Activated CD8-positive, alpha-beta memory T cell treated with anti-CD3 and anti-CD28 coated beads for 1 hour (primary cell): ENCODE data around the gene GP1BB.
A peak's percentile ranks its signal among the peaks of the same experiment; 100 is the strongest.

ENCODE experiments used
- DNase-seq, 2 donors: peaks; one replicate each; pipeline ENCODE4 v3.0.0-alpha.2; 2020; ENCODE audit warnings: low read depth in 1 of 2; ENCODE audit errors: extremely low read depth in 1 of 2

The GP1BB gene

DNA sequence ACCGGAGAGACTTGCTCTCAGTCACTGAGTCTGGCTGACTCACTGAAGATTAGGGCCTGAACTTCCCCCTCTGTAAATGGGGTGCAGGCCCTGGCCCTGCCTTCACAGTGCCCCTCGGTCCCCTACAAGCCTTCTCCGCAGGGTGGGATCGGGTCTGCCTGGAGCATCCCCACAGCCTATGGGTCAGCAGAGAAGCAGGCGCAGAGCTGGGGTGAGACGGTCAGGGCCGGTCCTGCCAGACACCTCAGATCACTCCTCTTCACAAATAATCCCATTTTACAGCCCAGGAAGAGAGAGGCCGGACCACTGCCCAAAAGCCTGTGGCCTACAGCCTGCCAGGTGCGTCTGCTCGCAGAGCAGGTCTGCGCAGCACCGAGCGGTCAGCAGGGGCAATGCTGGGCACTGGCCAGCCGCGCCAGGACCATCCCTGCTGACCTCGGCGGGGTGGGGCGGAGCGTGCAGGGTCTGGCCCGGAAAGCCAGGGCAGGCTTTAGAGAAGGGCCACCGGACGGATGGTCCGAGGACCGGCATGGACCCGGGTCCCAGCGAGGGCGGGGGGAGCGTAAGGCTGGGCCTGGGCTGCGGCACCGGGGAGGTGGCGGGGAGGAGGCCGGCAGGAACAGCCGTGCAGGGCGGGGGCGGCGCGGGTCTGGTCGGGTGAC lies 9.6 kb upstream of the GP1BB start:
- no peak for DNase-seq

DNA sequence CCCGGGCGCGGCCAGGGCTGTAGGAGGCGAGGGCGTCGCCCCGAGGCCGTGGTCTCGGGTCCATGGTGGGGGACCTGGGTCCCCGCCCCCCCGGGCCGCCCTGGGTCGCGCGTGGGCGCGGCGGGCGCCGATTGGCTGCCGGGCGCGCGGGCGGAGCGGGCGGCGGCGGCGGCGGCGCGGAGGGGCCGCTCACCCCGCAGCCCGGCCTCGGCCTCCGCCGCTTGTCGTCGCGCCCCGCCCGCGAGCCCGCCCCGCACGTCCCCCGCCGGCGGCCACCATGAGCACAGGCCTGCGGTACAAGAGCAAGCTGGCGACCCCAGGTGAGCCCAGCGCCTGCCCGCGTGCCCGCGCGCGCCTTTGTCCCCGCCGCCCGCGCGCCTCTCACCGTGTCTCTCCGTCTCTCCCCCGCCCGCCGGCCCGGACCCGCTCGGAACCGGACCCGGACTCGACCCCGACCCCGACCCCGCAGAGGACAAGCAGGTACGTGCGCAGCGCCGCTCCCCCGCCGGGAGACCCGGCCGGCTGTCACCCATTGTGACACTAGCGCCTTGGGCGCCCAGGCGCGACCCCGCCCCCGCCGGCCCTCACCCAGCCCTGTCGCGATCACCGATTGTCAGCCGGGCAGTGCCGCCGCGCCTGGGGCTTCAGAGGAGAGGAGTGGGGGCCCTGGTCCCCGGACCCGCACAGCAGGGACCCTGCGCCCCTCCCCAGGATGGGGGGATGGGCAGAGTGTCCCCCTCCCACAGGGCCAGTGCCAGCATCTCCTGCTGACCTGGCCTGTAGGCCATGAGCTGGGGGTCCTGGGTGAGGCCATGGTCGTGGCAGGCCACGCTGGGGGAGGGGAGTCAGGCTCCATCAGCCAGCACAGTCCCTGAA lies 8.8 kb upstream of the GP1BB start, which contains the start of gene SEPTIN5:
SEPTIN5 (plus strand) TSS at position 192 of the 876 bp plus-strand sequence; CDS start at position 278, 86 bp downstream.
- DNase-seq = no peak

DNA sequence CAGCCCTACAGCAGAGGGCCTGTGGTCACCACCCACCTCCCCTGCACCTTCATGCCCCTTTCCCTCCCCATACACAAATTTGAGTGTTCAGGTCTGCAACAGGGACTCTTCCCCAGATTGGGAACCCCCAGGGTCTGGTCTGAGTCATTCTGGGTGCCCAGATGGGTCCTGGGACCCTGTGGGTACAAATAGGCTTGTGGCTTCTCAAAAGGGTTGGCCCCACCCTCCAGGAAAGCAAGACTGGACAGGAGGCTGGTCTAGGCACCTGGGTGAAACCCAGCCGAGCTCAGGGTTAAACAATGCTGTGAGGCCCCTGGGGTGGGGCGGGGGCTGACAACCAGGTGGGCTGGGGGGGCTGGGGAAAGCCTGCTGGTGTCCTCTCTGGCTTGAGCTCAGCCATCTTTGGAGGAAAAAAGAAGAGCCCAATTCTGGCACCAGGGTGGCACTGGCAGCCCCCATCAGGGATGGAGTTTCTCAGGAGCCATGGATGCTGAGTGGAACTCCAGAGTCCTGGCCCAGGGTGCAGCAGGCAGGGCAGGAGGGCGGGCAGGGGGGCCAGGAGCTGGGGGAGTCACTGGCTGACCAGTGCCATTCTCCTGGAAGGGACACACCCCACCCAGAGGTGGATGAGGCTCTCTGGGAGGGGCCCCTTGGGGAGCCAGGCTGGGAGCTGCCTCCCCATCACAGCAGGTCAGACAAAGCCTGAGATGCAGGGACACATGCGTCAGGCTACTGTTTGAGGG lies 8.0 kb upstream of the GP1BB start:
- DNase-seq = no peak

DNA sequence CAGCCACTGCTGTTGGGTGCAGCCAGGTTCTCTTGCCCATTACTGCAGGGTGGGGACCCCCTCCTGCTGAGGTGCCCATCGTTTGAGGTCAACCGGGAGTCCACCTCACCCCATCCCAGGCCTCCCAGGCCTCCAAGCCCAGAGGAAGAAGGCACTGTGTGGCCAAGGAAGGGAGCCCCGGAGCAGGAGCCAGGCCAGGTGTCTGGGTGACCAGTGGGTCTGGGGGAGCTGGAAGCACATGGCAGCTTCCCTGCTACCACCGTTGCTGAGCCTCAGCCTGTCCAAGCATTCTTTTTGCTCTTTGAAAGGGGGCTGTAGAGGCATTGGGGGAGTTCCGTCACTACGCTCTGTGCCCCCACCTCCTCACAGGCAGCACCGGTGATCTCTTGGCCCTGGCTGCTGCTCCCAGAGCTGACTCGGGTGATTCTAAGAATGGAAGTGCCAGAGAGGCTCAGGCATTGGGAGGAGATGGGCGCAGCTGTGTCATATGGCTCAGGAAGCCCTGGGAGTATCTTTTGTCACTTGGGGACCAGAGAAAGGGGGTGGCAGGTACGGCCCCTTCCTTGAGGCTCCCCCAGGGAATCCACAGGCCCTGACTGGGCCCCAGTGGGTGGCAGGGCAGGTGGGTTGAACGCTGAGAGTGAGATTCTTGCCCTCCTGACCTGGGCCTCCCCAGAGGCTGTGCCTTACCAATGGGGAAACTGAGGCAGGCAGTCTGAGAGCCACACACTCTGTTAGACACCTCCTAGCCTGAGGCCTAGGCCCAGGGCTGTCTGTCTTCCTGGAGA lies 7.1 kb upstream of the GP1BB start:
- no peak for DNase-seq

DNA sequence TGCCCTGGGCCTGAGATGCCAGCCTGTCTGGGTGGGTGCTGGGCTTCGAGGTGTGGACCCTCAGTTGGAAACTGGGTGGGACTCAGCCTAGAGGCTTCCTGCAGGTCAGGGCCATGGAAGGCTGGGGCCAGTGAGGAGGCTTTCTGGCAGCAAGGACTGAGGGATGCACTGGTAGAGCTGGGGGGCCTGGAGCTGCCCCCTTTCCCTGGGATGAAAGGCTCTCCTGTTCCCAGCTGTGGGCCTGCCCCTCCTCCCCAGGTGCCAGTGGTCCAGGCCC lies 6.6 kb upstream of the GP1BB start:
- no peak for DNase-seq

DNA sequence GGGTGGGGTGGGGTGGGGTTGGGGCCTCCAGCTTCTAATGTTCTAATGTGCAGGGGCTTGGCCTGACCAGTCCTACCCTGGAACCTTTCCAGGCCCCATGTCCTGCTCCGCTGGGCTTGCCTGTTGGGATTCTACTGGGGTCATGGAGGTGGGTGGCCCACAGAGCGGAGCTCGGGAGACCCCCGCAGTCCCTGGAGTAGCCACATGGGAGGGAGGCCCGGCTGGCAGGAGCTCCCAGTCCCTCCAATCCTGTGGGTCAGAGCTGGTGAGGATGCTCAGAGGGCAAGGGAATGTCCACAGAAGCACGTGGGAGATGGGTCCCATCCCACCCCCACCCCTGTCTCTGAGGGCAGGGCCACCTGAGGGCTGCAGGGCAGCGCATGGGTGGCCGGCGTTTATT lies 6.2 kb upstream of the GP1BB start:
- no peak for DNase-seq

DNA sequence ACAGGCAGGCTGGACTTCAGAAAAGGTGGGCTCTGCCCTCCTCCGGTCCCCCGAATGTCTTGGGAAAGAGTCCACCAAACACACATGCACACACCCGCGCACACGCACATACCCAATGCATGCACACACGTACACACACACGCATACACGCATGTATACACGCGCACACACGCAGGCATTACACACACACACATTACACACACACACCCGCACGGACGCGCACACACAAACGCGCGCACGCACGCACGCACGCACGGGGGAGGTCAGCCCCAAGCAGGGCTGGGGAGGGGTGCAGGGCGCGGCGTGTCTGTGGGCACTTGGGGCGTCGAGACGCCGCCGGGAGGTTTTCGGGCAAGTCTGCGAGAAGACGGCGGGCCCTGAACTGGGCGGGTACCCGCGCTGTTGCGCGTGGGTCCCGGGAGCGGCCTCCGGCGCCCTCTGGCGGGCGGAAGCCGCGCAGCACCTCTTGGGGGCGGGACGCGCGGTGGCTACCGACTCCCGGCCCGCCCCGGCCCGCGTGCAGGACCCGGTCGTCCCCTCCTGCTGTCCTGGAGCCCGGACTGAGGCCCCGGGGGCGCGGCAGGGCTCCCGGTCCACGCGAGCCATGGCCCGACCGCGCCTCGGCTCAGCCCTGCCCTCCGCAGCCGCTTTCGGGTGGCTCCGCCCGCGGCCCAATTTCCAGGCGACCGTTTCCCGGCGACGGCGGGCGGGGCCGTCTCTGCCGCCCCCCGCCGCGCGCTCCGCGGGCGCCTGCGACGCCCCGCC lies 5.5 kb upstream of the GP1BB start:
- DNase-seq = peak; percentile 17 to 71

DNA sequence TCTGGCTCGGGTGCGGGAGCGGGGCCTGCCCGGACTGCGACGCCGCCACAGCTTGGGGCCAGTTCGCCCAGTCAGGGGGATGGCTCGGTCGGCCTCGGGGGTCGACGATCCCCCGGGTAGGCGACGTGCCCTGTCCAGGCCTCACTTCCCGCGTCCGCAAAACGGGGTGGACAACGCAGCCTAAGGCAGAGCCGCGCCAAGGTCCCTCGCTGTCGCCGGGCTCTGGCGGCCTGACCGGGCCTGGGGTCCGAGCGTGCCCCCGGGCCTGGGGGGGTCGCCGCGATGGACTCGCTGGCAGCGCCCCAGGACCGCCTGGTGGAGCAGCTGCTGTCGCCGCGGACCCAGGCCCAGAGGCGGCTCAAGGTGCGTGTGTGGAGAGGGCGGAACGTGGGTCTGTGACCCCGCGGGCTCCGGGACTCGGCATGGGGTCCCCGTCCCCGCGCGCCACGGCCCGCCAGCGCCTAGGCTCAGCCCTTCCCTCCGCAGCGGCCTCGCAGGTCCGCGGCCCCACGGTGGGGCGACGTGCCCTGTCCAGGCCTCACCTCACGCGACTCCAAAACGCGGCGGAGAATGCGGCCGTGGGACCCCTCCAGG lies 4.8 kb upstream of the GP1BB start:
- DNase-seq = no peak

DNA sequence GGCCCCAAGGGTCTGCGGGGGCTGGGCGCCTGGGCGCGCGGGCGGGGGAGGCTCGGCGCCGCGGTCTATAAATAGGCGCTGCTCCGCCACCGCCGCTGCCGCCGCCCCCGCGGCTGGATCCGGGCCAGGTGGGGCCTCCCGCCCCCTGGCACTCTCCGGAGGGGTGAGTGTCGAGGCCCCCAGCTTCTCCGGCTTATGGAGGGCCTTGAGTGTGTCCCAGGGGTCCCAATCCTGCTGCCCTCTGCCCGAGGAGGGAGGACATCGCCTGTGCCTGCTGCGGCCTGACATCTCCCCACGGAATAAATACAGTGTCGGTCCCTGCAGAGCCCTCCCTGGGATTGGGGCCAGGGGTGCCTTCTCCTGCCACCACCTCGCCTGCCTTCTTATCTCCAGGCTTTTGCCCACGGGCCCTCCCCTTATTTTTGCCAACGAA lies 4.3 kb upstream of the GP1BB start:
- no peak for DNase-seq

DNA sequence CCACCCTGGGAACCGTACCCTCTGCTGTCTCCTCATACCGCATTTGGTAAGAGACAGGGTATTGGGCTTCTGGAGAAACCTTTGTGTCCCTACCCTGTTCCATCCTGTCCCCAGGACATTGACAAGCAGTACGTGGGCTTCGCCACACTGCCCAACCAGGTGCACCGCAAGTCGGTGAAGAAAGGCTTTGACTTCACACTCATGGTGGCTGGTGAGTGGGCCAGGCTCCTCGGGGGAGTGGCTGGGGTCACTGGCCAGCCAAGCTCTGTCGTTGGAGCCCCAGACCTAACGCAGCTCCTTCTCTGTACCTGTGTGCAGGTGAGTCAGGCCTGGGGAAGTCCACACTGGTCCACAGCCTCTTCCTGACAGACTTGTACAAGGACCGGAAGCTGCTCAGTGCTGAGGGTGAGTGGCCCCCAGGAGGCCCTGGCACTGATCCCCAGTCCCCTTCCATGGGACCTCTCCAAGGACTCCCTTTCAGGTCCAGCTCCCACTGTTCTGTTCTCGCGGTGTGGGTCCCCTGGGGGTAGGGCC lies 3.8 kb upstream of the GP1BB start:
- no peak for DNase-seq

DNA sequence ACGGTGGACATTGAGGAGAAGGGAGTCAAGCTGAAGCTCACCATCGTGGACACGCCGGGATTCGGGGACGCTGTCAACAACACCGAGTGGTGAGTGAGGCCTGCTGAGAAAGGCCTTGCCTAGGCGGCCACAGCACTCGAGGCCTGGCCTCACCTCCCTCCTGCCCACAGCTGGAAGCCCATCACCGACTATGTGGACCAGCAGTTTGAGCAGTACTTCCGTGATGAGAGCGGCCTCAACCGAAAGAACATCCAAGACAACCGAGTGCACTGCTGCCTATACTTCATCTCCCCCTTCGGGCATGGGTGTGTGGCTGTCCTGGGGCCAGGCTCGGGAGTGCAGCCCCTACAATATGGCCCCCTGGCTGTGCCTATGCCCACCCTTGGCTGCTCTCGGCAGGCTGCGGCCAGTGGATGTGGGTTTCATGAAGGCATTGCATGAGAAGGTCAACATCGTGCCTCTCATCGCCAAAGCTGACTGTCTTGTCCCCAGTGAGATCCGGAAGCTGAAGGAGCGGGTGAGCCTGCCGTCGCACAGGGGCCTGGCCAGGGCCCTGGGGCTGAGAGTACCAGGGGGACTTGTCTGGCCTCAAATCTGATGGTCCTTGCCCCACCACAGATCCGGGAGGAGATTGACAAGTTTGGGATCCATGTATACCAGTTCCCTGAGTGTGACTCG lies 3.0 kb upstream of the GP1BB start:
- DNase-seq = no peak

DNA sequence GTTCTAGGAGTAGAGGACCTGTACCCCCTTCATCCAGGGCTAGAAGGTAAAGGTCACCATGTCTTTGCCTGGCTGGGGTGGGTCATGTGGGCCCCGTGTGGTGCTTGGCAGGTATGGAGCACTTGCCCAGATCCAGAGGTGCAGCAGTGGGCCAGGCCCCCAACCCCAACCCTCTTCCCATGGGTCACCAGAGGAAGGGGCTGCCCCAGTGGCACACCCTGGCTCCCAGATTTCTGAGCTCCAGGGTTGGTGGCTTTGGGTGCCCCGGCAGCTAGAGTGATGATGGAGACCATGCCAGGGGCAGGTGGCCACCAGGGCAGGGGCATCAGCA lies 2.4 kb upstream of the GP1BB start:
- DNase-seq = no peak

DNA sequence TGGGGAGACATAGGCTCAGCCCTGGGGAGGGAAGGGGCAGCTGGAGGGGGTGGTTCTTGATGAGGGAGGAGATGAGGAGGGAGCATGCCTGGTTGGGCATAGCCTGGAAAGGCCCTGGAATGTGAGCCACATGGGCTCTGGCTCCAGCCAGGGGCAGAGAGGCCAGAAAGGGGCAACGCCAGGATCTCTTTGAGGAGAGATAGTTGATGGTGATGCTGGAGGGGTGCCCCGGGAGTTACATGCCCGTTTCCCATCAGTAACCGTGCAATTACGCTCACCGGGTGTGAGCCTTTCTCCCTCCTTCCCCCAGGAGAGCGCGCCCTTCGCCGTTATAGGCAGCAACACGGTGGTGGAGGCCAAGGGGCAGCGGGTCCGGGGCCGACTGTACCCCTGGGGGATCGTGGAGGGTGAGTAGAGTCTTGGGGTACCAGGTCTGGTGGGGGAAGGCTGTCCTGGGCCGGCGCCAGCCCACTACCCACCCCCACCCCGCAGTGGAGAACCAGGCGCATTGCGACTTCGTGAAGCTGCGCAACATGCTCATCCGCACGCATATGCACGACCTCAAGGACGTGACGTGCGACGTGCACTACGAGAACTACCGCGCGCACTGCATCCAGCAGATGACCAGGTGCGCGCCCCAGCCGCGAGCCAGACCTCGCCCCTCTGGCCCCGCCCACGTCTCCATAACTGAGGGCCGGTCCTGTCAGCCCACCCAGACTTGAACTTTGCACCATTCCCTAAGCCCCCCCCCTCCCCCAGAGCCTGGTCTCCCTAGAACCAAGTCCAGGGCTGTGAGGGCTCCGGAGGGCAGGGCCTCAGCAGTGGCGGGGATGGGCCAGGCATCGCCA lies 1.8 kb upstream of the GP1BB start:
- DNase-seq = no peak

DNA sequence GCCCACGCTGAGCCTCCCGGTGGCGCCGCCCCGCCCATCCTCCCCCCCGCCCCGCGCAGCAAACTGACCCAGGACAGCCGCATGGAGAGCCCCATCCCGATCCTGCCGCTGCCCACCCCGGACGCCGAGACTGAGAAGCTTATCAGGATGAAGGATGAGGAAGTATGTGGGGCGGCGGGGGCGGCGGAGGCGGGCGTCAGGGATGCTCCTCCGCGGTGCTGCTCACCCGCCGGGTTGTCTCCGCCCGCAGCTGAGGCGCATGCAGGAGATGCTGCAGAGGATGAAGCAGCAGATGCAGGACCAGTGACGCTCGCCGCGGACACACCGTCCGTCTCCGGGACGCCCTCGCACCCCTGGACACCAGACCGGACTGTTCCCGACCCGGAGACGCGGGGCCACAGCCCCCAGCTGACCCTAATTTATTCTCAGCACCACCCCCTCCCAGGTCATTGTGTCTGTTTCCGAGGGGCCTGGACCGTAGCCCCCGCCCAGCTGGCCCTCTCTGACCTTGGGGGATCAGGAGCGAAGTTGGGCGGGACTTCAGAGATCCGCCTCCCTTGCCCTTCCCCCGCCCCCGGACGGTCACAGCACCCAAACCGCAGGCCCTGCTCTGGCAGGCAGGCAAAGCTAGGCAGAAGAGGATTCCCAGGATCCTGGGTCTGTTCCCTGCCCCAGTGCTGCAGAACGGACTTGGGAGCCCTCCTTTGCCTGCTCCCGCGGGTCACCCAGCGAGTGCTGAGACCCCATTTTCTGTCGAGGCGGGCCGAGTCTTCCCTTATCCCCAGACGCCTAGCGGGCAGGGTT lies 959 bp upstream of the GP1BB start:
- no peak for DNase-seq

DNA sequence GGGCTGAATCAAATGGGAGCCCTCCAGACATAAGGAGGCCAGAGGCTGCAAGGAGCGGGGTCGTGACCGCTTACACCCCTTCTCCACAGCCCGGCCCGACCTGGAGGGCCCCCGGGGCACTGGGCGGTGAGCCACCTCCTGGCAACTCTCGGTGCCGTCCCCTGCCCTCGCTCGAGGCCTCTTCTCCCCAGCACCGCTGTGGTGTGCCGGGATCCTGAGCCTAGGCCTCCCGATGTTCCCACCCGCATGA lies 432 bp upstream of the GP1BB start:
- DNase-seq = no peak

DNA sequence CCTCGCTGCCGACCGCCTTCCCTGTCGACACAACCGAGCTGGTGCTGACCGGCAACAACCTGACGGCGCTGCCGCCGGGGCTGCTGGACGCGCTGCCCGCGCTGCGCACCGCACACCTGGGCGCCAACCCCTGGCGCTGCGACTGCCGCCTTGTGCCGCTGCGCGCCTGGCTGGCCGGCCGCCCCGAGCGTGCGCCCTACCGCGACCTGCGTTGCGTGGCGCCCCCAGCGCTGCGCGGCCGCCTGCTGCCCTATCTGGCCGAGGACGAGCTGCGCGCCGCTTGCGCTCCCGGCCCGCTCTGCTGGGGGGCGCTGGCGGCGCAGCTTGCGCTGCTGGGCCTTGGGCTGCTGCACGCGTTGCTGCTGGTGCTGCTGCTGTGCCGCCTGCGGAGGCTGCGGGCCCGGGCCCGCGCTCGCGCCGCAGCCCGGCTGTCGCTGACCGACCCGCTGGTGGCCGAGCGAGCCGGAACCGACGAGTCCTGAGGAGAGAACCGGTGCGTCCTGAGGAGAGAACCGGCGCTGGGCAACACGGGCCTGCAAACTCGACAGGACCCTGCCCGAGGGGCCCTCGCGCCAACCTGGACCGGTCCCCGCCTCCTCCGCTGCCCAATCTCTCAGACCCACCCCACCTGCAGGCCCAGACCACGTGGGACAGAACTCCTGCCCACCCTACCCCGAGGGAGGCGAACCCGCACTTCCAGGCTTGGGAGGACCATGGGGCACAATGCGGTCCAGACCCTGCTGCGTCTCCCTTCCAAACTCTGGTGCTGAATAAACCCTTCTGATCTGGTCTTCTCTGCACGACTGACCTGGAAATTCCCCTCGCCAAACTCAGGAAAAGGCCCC lies 866 bp downstream of the GP1BB start:
- DNase-seq = no peak
